ENCODE measurements around the gene CELF4. TPM values are rescaled to one million over a fixed set of nuclear protein-coding genes. Genes with fewer than 3 reads are reported as not detected.

CELF4 gene
- total and polyA plus RNA-seq, 10 of the 15 experiments (the other 5 are each of a cell fraction or from before 2014, with no cell fraction given) = 0.03 to 0.32 TPM; not detected in 8

- no peak overlapping the region for H3K27ac ChIP-seq (ENCODE audit: control insufficient read depth, insufficient read depth)
- TF ChIP-seq RELB (IDR thresholded peaks at IDR 0.05; ENCODE audit: low read depth) = no peak
- no peak for TF ChIP-seq FOXK2 (IDR thresholded peaks at IDR 0.05)
- no peak for TF ChIP-seq DPF2 (IDR thresholded peaks at IDR 0.05)
- TF ChIP-seq EED (IDR thresholded peaks at IDR 0.05; ENCODE audit: low read depth) = no peak
- TF ChIP-seq RUNX3 (IDR thresholded peaks at IDR 0.05; ENCODE audit: low read length) = no peak
- no peak for TF ChIP-seq SP1 (IDR thresholded peaks at IDR 0.05; ENCODE audit: low read depth, low read length)
- TF ChIP-seq MEF2B (IDR thresholded peaks at IDR 0.05; ENCODE audit: partially characterized antibody, poor library complexity, severe bottlenecking) = no peak
- TF ChIP-seq KAT2A (conservative IDR thresholded peaks at IDR 0.05; ENCODE audit: control insufficient read depth, low read depth, low read length) = no peak
- TF ChIP-seq BACH1 (IDR thresholded peaks at IDR 0.05; ENCODE audit: borderline replicate concordance) = no peak
- no peak for TF ChIP-seq FOXM1 (IDR thresholded peaks at IDR 0.05; ENCODE audit: low read depth, low read length)
- no peak for TF ChIP-seq CTCF (IDR thresholded peaks at IDR 0.05 in 2 of 3, conservative IDR thresholded peaks at IDR 0.05 in 1 of 3; ENCODE audit: control insufficient read depth in 2 of 3, extremely low read depth in 1 of 3, insufficient read depth in 1 of 3, low read depth in 3 of 3, low read length in 3 of 3)
- no peak for TF ChIP-seq NR2F1 (conservative IDR thresholded peaks at IDR 0.05)
- no peak for TF ChIP-seq NRF1 (conservative IDR thresholded peaks at IDR 0.05; ENCODE audit: low read depth, low read length)
- TF ChIP-seq CHD1 (IDR thresholded peaks at IDR 0.05; ENCODE audit: low read depth, low read length) = no peak
- TF ChIP-seq RCOR1 (conservative IDR thresholded peaks at IDR 0.05; ENCODE audit: low read depth, low read length) = no peak
- TF ChIP-seq IKZF2 (IDR thresholded peaks at IDR 0.05) = no peak
- no peak for TF ChIP-seq EP300 (IDR thresholded peaks at IDR 0.05; ENCODE audit: borderline replicate concordance in 1 of 2, control insufficient read depth in 1 of 2, low read depth in 2 of 2, low read length in 2 of 2)
- no peak for TF ChIP-seq CEBPZ (IDR thresholded peaks at IDR 0.05; ENCODE audit: low read depth, low read length)
- H3K9ac ChIP-seq (ENCODE audit: control insufficient read depth, insufficient read depth, low read length) = no peak overlapping the region
- peaks cover 5 to 7% of the 10 kb centered on the region in 2 experiments for H3K27me3 ChIP-seq (replicated peaks in 1 of 2; ENCODE audit: control insufficient read depth in 2 of 2, insufficient read depth in 2 of 2, low read length in 1 of 2)
- H3K9me3 ChIP-seq (replicated peaks; ENCODE audit: control insufficient read depth, insufficient read depth, low read length) = no peaks in the 10 kb centered on the region
- ChIA-PET SMC1A (ENCODE audit: uncharacterized antibody, unreplicated experiment) (no interaction called here), CTCF (interaction anchor here (2.1 kb wide), 1 partner anchor 313 kb away, joined by 6 read pairs; no protein-coding TSS in a partner anchor), POLR2A (interaction anchor here (0.6 kb wide), 1 partner anchor 51 kb away, joined by 5 read pairs; no protein-coding TSS in a partner anchor), RAD21 (ENCODE audit: unreplicated experiment) (no interaction called here)
- in situ Hi-C loops (cut with MboI) = no loop called here
- intact Hi-C loops (cut with micrococcal nuclease; ENCODE audit: unreplicated experiment) = no loop called here
- no peak overlapping the region for H2AFZ ChIP-seq (ENCODE audit: control insufficient read depth, low read depth, low read length)
- H3K4me3 ChIP-seq = no peak overlapping the region
- no peak overlapping the region for H3K4me2 ChIP-seq (ENCODE audit: control insufficient read depth, insufficient read depth)
- no peaks in the 10 kb centered on the region for H3K79me2 ChIP-seq (ENCODE audit: control insufficient read depth, insufficient read depth, low read length)
- no peaks in the 10 kb centered on the region for H3K36me3 ChIP-seq (ENCODE audit: control insufficient read depth in 2 of 2, insufficient read depth in 2 of 2, low read length in 1 of 2)
- FAIRE-seq (no peak), DNase-seq (ENCODE audit: low read depth, low spot score) (no peak), ATAC-seq (no peak)
- no TSS peak for BruUV-seq (replicated peaks)
- WGBS (ENCODE audit: insufficient coverage, insufficient replicate concordance, low lambda C conversion rate, missing lambda C conversion rate) = 31% methylated on average over 12 of the region's 12 CpGs
- no peaks in the 10 kb centered on the region for H4K20me1 ChIP-seq (ENCODE audit: control insufficient read depth, insufficient read depth)
- no peaks in the 10 kb centered on the region for H3K4me1 ChIP-seq (ENCODE audit: control insufficient read depth, insufficient read depth, low read length)
These were observed 310.6 kb downstream of the CELF4 start for GRCh38 chr18:37254973-37255372.

Measured in GM12878 (cell line).